Measurements from ENCODE around the gene NRXN2.
"Not testable (repeated sequence)": the region's sequence is repeated elsewhere in the genome, so short reads cannot be mapped to it uniquely, and the experiment has no call there.

NRXN2 gene

DNA sequence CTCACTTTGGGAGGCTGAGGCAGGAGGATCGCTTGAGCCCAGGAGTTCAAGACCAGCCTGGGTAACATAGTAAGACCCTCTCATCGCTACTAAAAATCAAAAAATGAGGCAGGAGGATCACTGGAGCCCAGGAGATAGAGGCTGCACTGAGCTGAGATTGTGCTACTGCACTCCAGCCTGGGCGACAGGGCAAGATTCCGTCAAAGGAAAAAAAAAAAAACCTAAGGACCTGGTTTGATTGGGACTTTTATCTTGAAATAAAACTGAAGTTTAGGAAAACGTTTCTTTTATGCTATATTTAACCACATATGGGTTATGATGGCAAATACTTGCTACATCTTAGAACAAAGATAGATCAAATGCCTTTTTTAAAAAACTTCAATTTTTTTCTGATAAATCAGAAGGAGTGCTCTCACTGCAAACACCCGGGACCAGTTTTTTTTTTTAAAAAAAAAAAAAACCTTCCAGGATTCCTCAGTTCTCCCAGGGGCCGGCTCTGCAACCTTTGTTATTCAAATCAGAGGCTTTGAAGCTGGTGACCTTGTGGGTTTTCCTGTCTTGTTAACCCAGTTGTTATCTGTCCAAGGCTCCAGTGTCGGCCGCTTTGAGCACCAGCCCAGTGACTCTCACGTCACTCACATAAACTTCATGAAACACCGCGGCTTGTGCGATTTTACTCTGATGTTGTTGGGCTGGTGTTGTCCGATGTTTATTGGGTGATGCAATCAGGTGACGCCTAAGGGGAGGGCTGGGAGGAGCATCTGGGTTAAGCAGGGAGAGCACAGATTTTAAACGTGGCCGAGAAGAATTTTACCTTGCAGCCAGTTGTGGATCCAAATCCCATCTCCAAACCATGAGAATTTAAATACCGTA is 156.7 kb downstream of the NRXN2 start:
- DNase-seq (ENCODE audit: low read depth in 3 of 3): no peak

DNA sequence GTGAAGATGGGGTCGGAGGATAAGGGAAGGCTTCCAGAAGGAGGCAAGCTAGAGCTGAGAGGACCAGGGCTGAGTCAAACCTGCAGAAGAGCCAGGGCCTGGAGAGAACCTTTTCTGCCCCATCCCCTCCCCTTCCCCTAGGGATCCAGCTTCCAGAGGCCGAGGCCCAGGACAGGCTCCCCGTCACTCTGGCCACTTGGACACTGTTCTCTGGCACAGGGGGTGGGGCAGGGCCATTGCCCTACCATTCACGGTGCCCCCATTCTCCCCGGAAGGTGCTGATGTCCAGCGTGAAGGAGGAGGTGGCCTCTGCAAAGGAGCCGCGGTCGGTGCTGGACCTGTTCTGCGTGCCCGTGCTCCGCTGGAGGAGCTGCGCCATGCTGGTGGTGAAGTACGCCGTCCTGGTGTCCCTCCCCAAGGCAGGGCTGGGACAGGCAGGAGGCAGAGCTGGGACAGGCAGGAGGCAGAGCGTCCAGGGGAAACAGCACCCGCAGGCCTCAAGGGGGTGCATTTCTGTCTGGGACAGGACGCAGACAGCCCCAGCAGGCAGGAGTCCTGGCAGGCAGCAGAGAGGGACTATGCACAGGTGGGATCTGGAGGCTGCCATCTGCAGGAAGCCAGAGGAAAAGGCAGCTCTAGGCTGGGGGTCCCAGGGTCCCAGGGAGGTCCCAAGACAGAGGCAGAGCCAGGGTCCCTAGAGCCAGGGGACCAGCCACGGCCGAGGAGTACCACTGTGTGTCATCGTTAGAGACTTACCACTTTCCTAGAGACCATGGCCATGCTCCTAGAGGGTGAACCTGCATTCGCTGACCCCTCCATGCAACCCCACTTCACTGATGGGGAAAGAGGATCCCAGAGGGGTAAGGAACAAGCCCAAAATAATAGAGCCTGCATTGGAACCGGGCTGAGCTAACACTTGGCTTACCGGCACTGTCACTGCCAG is 157.8 kb downstream of the NRXN2 start:
- DNase-seq (ENCODE audit: low read depth in 3 of 3): no peak

- DNase-seq (ENCODE audit: low read depth in 3 of 3): no peak
Measured at GRCh38 chr11:64564419-64564818, 158.6 kb downstream of the NRXN2 start.

- DNase-seq (ENCODE audit: low read depth in 3 of 3): no peak
Measured at GRCh38 chr11:64563966-64564365, 159.0 kb downstream of the NRXN2 start.

GRCh38 chr11:64562723-64563351 is 160.2 kb downstream of the NRXN2 start:
- DNase-seq (ENCODE audit: low read depth in 3 of 3): no peak

- no peak for DNase-seq (ENCODE audit: low read depth in 3 of 3)
Measured at GRCh38 chr11:64561984-64562722, 160.8 kb downstream of the NRXN2 start.

DNA sequence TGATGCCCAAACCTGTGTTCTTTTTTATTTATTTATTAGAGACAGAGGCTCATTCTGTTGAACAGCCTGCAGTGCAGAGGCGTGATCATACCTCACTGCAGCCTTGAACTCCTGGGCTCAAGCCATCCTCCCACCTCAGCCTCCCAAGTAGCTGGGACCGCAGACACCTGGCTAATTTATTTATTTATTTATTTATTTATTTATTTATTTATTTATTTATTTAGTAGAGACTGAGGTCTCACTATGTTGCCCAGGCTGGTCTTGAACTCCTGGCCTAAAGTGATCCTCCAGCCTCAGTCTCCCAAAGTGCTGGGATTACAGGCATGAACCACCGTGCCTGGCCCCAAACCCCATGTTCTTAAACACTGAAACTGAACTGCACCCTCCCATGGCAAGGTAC is 161.6 kb downstream of the NRXN2 start:
- not testable (repeated sequence) for DNase-seq (ENCODE audit: low read depth in 3 of 3)

DNA sequence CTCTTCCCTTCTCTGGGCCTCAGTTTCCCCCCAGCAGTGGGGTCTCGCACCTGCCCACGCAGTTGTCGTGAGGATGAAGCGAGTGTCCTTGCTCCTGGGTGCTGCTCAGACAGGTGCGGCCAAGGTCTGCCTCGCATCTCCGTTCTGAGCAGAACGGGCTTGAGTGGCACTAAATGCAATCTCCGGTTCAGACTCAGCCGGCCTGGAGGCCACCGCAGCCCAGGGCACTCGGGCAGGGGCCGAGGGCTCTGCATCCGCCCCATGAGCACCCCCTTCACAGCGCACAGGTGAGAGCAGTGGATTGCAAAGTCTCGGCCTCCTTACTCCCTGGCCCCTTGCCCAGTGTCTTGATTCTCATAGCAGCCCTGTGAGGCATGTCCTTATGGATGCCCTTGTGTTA is 162.1 kb downstream of the NRXN2 start:
- no peak for DNase-seq (ENCODE audit: low read depth in 3 of 3)

DNA sequence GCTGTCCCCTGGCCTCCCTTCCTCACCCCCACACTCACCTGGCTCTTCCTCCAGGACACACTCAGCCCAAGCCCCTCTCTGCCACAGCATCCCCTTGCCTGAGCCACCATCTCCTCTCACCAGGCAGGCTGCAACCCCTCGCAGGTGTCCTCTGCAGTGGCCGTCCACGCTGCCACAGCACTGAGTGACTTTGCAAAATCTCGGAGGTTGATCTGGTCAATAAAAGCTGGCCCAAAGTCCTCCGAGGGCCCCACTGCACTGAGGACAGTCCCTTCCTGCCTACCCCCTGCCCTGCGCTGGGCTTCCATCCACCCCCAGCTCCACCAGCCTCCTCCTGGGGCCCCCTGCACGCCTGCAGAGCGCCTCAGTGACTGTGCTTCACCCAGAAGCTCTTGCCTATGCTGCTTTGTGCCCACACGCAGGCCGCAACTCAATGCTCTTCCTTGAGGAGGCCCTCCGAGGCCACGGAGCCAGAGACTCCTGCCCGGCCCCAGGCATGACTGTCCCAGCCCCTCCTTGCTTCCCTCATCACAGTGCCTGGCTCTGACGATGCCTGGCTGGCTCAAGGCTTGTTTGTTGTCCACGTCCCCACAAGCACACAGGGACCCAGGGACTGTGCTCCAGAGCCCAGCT is 162.7 kb downstream of the NRXN2 start:
- no peak for DNase-seq (ENCODE audit: low read depth in 3 of 3)

DNA sequence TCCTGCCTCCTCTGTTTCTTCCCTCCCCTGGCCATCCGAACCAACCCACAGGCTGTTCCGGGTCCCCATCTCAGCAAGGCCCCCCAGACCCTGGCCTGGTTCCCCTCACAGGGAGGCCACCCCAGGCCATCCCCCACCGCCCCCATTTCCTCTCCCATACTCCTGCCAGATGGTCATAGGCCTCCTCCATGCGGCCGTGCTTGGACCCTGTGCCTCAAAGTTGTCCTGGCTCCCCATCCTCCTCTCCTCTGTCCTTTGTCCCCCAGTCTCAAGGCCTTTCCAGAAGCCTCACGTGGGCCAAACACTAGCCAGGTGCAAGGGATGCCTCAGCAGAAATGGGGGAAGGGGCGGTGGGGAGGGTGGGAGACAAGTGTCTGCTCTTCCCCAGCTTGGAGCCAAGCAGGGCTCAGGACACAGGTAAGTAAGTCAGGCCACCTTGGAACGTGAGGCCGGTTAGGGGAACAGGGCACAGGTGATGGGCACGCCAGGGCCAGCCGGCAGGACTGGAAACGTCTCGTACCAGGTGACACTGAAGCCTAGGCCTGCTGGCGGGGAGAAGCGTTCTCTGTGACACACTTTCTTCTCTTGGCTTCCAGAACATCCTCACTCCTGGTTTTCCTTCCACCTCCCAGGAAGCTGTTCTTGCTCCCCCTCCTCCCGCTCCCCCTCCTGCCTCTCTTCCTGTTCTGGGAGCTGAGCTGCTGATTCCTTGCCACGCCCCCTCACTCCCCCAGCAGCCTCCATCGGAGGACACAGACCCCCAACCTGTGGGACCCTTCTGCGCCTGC is 163.5 kb downstream of the NRXN2 start:
- DNase-seq (ENCODE audit: low read depth in 3 of 3): no peak

DNA sequence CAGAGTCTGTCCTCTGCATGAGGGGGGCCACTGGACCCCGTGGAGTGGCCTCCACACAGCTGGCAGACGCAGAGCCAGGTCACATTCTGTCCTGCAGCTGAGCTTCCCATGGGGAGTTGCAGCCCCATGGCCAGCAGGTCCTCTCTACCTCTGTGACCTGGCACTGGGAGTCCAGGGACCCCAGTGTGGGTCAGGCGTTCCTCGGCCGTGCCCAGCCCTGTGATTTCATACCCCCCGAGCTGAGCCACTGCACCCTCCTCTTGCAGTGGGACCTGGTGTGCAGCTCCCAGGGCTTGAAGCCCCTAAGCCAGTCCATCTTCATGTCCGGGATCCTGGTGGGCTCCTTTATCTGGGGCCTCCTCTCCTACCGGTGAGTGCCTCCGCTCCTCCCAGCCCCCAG is 164.1 kb downstream of the NRXN2 start:
- no peak for DNase-seq (ENCODE audit: low read depth in 3 of 3)

DNA sequence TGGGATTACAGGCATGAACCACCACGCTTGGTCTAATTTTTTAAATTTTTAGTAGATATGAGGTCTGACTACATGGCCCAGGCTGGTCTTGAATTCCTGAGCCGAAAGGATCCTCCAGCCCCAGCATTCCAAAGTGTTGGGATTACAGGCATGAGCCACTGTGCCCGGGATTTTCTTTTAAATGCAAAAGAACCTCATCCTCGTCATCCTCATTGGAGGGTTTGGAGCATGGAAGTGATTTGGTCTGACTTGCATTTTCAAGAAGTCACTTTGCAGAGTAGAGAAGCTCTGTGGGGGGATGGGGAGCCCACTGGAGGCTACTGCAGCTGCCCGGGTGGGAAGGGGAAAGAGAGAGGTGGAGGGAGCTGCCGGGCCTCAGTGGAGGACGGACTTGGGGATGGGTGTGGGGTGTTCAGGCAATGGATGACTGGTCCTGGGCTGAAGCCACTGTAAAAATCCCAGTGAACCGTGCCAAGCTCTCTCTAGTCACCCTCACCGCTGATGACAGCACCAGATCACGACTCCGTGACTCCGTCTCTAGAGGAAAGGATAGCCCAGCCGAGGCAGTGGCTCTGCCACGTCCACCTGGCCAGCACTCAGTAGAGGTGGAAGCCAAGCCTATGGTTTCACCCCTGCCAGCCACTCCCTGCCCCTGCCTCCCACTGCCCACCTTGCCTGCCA is 164.8 kb downstream of the NRXN2 start:
- DNase-seq (ENCODE audit: low read depth in 3 of 3): no peak

- no peak for DNase-seq (ENCODE audit: low read depth in 3 of 3)
Measured at GRCh38 chr11:64556721-64557250, 166.2 kb downstream of the NRXN2 start.
